ENCODE measurements around the gene SLC22A23.

Gene SLC22A23

GRCh38 chr6:3357678-3358077, 99.2 kb downstream of the SLC22A23 start:
- intact Hi-C loops (cut with micrococcal nuclease), result no loop called here
- H3K27ac Mint-ChIP-seq, result peak overlapping the region; percentile 56
- H3K9me3 Mint-ChIP-seq, result no peaks in the 10 kb centered on the region
- H3K27me3 Mint-ChIP-seq, result peaks cover 8% of the 10 kb centered on the region
- no peaks in the 10 kb centered on the region for H3K36me3 Mint-ChIP-seq (ENCODE audit: low read depth)
- H3K4me3 Mint-ChIP-seq, result no peak overlapping the region
- H3K4me1 Mint-ChIP-seq (ENCODE audit: low read depth), result peaks cover 38% of the 10 kb centered on the region

GRCh38 chr6:3356824-3357420, 99.9 kb downstream of the SLC22A23 start:
- intact Hi-C loops (cut with micrococcal nuclease), result loop anchor here (1.0 kb wide), 1 partner anchor 10 kb away; no protein-coding TSS in a partner anchor

GRCh38 chr6:3356056-3356823, 100.6 kb downstream of the SLC22A23 start:
- Mint-ChIP-seq H3K4me1 (ENCODE audit: low read depth) (peaks cover 43% of the 10 kb centered on the region), H3K4me3 (peak overlapping the region; percentile 72), H3K27ac (peak overlapping the region; percentile 96), H3K27me3 (peaks cover 13% of the 10 kb centered on the region), H3K36me3 (ENCODE audit: low read depth) (no peaks in the 10 kb centered on the region), H3K9me3 (no peaks in the 10 kb centered on the region)
- intact Hi-C loops (cut with micrococcal nuclease), result loop anchor here (1.0 kb wide), 1 partner anchor 11 kb away; no protein-coding TSS in a partner anchor

More at GRCh38 chr6:3356824-3357420, 99.9 kb downstream of the SLC22A23 start:
- H3K4me1 Mint-ChIP-seq (ENCODE audit: low read depth), result peaks cover 43% of the 10 kb centered on the region
- peaks cover 11% of the 10 kb centered on the region for H3K27me3 Mint-ChIP-seq
- H3K36me3 Mint-ChIP-seq (ENCODE audit: low read depth), result no peaks in the 10 kb centered on the region
- H3K9me3 Mint-ChIP-seq, result no peaks in the 10 kb centered on the region
- H3K4me3 Mint-ChIP-seq, result peak overlapping the region; percentile 72
- H3K27ac Mint-ChIP-seq, result peak overlapping the region; percentile 96

- Mint-ChIP-seq H3K9me3 (no peaks in the 10 kb centered on the region), H3K4me3 (peak overlapping the region; percentile 73), H3K36me3 (ENCODE audit: low read depth) (no peaks in the 10 kb centered on the region), H3K27me3 (peaks cover 13% of the 10 kb centered on the region), H3K4me1 (ENCODE audit: low read depth) (peaks cover 43% of the 10 kb centered on the region), H3K27ac (peak overlapping the region; percentile 96)
- intact Hi-C loops (cut with micrococcal nuclease), result loop anchor here (1.0 kb wide), 1 partner anchor 12 kb away; no protein-coding TSS in a partner anchor
Observed at GRCh38 chr6:3355358-3356055, 101.3 kb downstream of the SLC22A23 start.

GRCh38 chr6:3355011-3355357, 101.9 kb downstream of the SLC22A23 start:
- Mint-ChIP-seq H3K9me3 (no peaks in the 10 kb centered on the region), H3K27me3 (peaks cover 13% of the 10 kb centered on the region), H3K4me1 (ENCODE audit: low read depth) (peaks cover 40% of the 10 kb centered on the region), H3K36me3 (ENCODE audit: low read depth) (no peaks in the 10 kb centered on the region), H3K27ac (peak overlapping the region; percentile 96), H3K4me3 (peak overlapping the region; percentile 13)
- intact Hi-C loops (cut with micrococcal nuclease), result no loop called here

- Mint-ChIP-seq H3K27me3 (peaks cover 15% of the 10 kb centered on the region), H3K4me1 (ENCODE audit: low read depth) (peaks cover 42% of the 10 kb centered on the region), H3K36me3 (ENCODE audit: low read depth) (no peaks in the 10 kb centered on the region), H3K4me3 (no peak overlapping the region), H3K27ac (no peak overlapping the region), H3K9me3 (no peaks in the 10 kb centered on the region)
- intact Hi-C loops (cut with micrococcal nuclease), result no loop called here
Observed at GRCh38 chr6:3353939-3354338, 102.9 kb downstream of the SLC22A23 start.

GRCh38 chr6:3353213-3353903, 103.5 kb downstream of the SLC22A23 start:
- H3K27ac Mint-ChIP-seq, result no peak overlapping the region
- no peaks in the 10 kb centered on the region for H3K9me3 Mint-ChIP-seq
- peaks cover 41% of the 10 kb centered on the region for H3K4me1 Mint-ChIP-seq (ENCODE audit: low read depth)
- H3K4me3 Mint-ChIP-seq, result no peak overlapping the region
- intact Hi-C loops (cut with micrococcal nuclease), result no loop called here
- no peaks in the 10 kb centered on the region for H3K36me3 Mint-ChIP-seq (ENCODE audit: low read depth)
- H3K27me3 Mint-ChIP-seq, result peaks cover 19% of the 10 kb centered on the region

GRCh38 chr6:3352678-3353077, 104.2 kb downstream of the SLC22A23 start:
- H3K4me1 Mint-ChIP-seq (ENCODE audit: low read depth), result peaks cover 35% of the 10 kb centered on the region
- H3K27ac Mint-ChIP-seq, result no peak overlapping the region
- H3K27me3 Mint-ChIP-seq, result peaks cover 25% of the 10 kb centered on the region
- no peak overlapping the region for H3K4me3 Mint-ChIP-seq
- H3K36me3 Mint-ChIP-seq (ENCODE audit: low read depth), result no peaks in the 10 kb centered on the region
- intact Hi-C loops (cut with micrococcal nuclease), result no loop called here
- no peaks in the 10 kb centered on the region for H3K9me3 Mint-ChIP-seq

GRCh38 chr6:3351829-3352524, 104.9 kb downstream of the SLC22A23 start:
- no peak overlapping the region for H3K27ac Mint-ChIP-seq
- no peaks in the 10 kb centered on the region for H3K9me3 Mint-ChIP-seq
- intact Hi-C loops (cut with micrococcal nuclease), result no loop called here
- H3K36me3 Mint-ChIP-seq (ENCODE audit: low read depth), result no peaks in the 10 kb centered on the region
- H3K4me3 Mint-ChIP-seq, result no peak overlapping the region
- peaks cover 32% of the 10 kb centered on the region for H3K27me3 Mint-ChIP-seq
- H3K4me1 Mint-ChIP-seq (ENCODE audit: low read depth), result peaks cover 31% of the 10 kb centered on the region

- no peaks in the 10 kb centered on the region for H3K9me3 Mint-ChIP-seq
- H3K27ac Mint-ChIP-seq, result no peak overlapping the region
- intact Hi-C loops (cut with micrococcal nuclease), result no loop called here
- no peaks in the 10 kb centered on the region for H3K36me3 Mint-ChIP-seq (ENCODE audit: low read depth)
- H3K4me1 Mint-ChIP-seq (ENCODE audit: low read depth), result peaks cover 25% of the 10 kb centered on the region
- H3K4me3 Mint-ChIP-seq, result no peak overlapping the region
- peaks cover 38% of the 10 kb centered on the region for H3K27me3 Mint-ChIP-seq
Observed at GRCh38 chr6:3351105-3351676, 105.7 kb downstream of the SLC22A23 start.

- H3K27me3 Mint-ChIP-seq, result peaks cover 41% of the 10 kb centered on the region
- peaks cover 17% of the 10 kb centered on the region for H3K4me1 Mint-ChIP-seq (ENCODE audit: low read depth)
- intact Hi-C loops (cut with micrococcal nuclease), result no loop called here
- H3K27ac Mint-ChIP-seq, result no peak overlapping the region
- H3K9me3 Mint-ChIP-seq, result no peaks in the 10 kb centered on the region
- no peak overlapping the region for H3K4me3 Mint-ChIP-seq
- H3K36me3 Mint-ChIP-seq (ENCODE audit: low read depth), result no peaks in the 10 kb centered on the region
Observed at GRCh38 chr6:3350252-3350796, 106.5 kb downstream of the SLC22A23 start.

- Mint-ChIP-seq H3K9me3 (no peaks in the 10 kb centered on the region), H3K27ac (no peak overlapping the region), H3K4me1 (ENCODE audit: low read depth) (peaks cover 10% of the 10 kb centered on the region), H3K4me3 (no peak overlapping the region), H3K27me3 (peaks cover 41% of the 10 kb centered on the region), H3K36me3 (ENCODE audit: low read depth) (no peaks in the 10 kb centered on the region)
- intact Hi-C loops (cut with micrococcal nuclease), result no loop called here
Observed at GRCh38 chr6:3349388-3350251, 107.2 kb downstream of the SLC22A23 start.
